H1 (cell line): ENCODE data around the gene DMBT1. TPM values are rescaled to one million over a fixed set of nuclear protein-coding genes. Genes with fewer than 3 reads are reported as not detected.

Experiments used
- CTCF ChIA-PET: fragments of 300-600 bp; sonication (Branson Sonifier 250); formaldehyde crosslinking; loops from one replicate; lab custom pipeline; 2021; ENCODE audit not compliant: partially characterized antibody; lab: Charles Lee
- POLR2A ChIA-PET: fragments of 300-600 bp; sonication (Branson Sonifier 250); formaldehyde crosslinking; loops from one replicate; lab custom pipeline; 2021; ENCODE audit warnings: inconsistent platforms; ENCODE audit not compliant: partially characterized antibody; lab: Charles Lee
- DNase-seq, 2 experiments: peaks; one replicate each; pipeline versions ENCODE4 v3.0.0 to v3.0.0-alpha.2; 2010 to 2022; ENCODE audit warnings: low spot score in 2 of 2, low read depth in 1 of 2, mixed read lengths in 1 of 2
- FAIRE-seq: peaks from 2 replicates; lab custom pipeline; 2011; peaks lifted over from hg19 to GRCh38; lab: Jason Lieb, UNC
- H2AFZ ChIP-seq: 2 replicates; pipeline ENCODE4 v1.8.1; 2012; ENCODE audit warnings: low read length, inconsistent platforms
- H2AK5ac ChIP-seq: 2 replicates; pipeline ENCODE4 v1.6.1; 2013; ENCODE audit warnings: low read depth, low read length
- H2BK120ac ChIP-seq: replicated peaks from 2 replicates; pipeline ENCODE3; 2013; ENCODE audit warnings: low read depth, low read length, inconsistent platforms
- H2BK12ac ChIP-seq: 2 replicates; pipeline ENCODE4 v1.6.1; 2013; ENCODE audit warnings: low read depth, low read length
- H2BK15ac ChIP-seq: 2 replicates; pipeline ENCODE4 v1.6.1; 2013; ENCODE audit warnings: low read length
- H2BK20ac ChIP-seq: 2 replicates; pipeline ENCODE4 v1.6.1; 2013; ENCODE audit warnings: low read length
- H2BK5ac ChIP-seq: 2 replicates; pipeline ENCODE4 v1.6.1; 2013; ENCODE audit warnings: low read depth, low read length
- H3K14ac ChIP-seq: 2 replicates; pipeline ENCODE4 v1.6.1; 2013; ENCODE audit warnings: inconsistent platforms; ENCODE audit not compliant: insufficient read length
- H3K18ac ChIP-seq: 2 replicates; pipeline ENCODE4 v1.6.1; 2013; ENCODE audit warnings: low read length; ENCODE audit errors: extremely low read depth
- H3K23ac ChIP-seq: 2 replicates; pipeline ENCODE4 v1.6.1; 2013; ENCODE audit warnings: inconsistent platforms; ENCODE audit not compliant: insufficient read length
- H3K23me2 ChIP-seq: 2 replicates; pipeline ENCODE4 v1.6.1; 2013; ENCODE audit warnings: low read depth, low read length
- H3K27ac ChIP-seq: 2 replicates; pipeline ENCODE4 v1.6.1; 2011; ENCODE audit warnings: low read depth, low read length, inconsistent platforms
- H3K27me3 ChIP-seq, 4 experiments: replicated peaks in 1 of 4; 1 replicate in 1 of 4; 2 replicates in 3 of 4; pipeline versions ENCODE4 v1.6.1 to v1.8.1; 2011 to 2013; ENCODE audit warnings: low read length in 3 of 4, mild to moderate bottlenecking in 3 of 4, inconsistent platforms in 2 of 4, mixed read lengths in 2 of 4, moderate library complexity in 1 of 4; ENCODE audit not compliant: control insufficient read depth in 3 of 4, insufficient read depth in 3 of 4; ENCODE audit errors: extremely low read depth in 1 of 4
- H3K36me3 ChIP-seq, 4 experiments: 2 replicates each; pipeline versions ENCODE4 v1.6.1 to v1.8.1; 2011 to 2013; ENCODE audit warnings: mild to moderate bottlenecking in 4 of 4, low read length in 3 of 4, moderate library complexity in 2 of 4, control low read depth in 1 of 4, inconsistent platforms in 1 of 4; ENCODE audit not compliant: insufficient read depth in 4 of 4, control insufficient read depth in 2 of 4
- H3K4ac ChIP-seq: replicated peaks from 2 replicates; pipeline ENCODE3; 2013; ENCODE audit warnings: low read length, low read depth, mixed read lengths, inconsistent platforms; ENCODE audit not compliant: insufficient read length
- H3K4me1 ChIP-seq, 4 experiments: replicated peaks in 1 of 4; 1 replicate in 1 of 4; 2 replicates in 3 of 4; pipeline versions ENCODE4 v1.6.1 to v1.8.1; 2011 to 2013; ENCODE audit warnings: low read length in 3 of 4, inconsistent platforms in 2 of 4, mixed read lengths in 1 of 4; ENCODE audit not compliant: insufficient read depth in 4 of 4, control insufficient read depth in 3 of 4
- H3K4me2 ChIP-seq, 2 experiments: 2 replicates each; pipeline versions ENCODE4 v1.6.1 to v1.8.1; 2011 to 2013; ENCODE audit warnings: low read depth in 2 of 2, low read length in 2 of 2, control low read depth in 1 of 2, inconsistent platforms in 1 of 2, mild to moderate bottlenecking in 1 of 2; ENCODE audit not compliant: insufficient read depth in 1 of 2
- H3K4me3 ChIP-seq, 4 experiments: fragments of 200-600, 300-600 bp in 1 of 4; sonication (generic), shearing (Covaris generic), sonication (Bioruptor Twin) in 1 of 4; 2 replicates each; pipeline versions ENCODE4 v1.5.1 to v1.8.1; 2011 to 2016; ENCODE audit warnings: low read length in 4 of 4, low read depth in 3 of 4, control low read depth in 2 of 4, inconsistent platforms in 2 of 4, mild to moderate bottlenecking in 2 of 4, mixed read lengths in 1 of 4, moderate library complexity in 1 of 4; ENCODE audit not compliant: insufficient read depth in 2 of 4; ENCODE audit errors: extremely low read depth in 1 of 4
- H3K56ac ChIP-seq: replicated peaks from 2 replicates; pipeline ENCODE3; 2013; ENCODE audit warnings: low read depth, mild to moderate bottlenecking, mixed read lengths, low read length, inconsistent platforms; ENCODE audit not compliant: insufficient read length
- H3K79me1 ChIP-seq: 2 replicates; pipeline ENCODE4 v1.6.1; 2013; ENCODE audit warnings: low read depth, low read length, control low read depth
- H3K79me2 ChIP-seq, 2 experiments: 2 replicates each; pipeline versions ENCODE4 v1.6.1 to v1.8.1; 2012 to 2013; ENCODE audit warnings: low read length in 2 of 2, mild to moderate bottlenecking in 2 of 2, inconsistent platforms in 1 of 2; ENCODE audit not compliant: insufficient read depth in 2 of 2, control insufficient read depth in 1 of 2
- H3K9ac ChIP-seq, 4 experiments: replicated peaks in 1 of 4; 1 replicate in 1 of 4; 2 replicates in 3 of 4; pipeline versions ENCODE4 v1.6.1 to v1.8.1; 2011 to 2013; ENCODE audit warnings: low read depth in 3 of 4, low read length in 3 of 4, control low read depth in 2 of 4, mild to moderate bottlenecking in 2 of 4, moderate library complexity in 2 of 4, inconsistent platforms in 1 of 4; ENCODE audit errors: extremely low read depth in 1 of 4
- H3K9me3 ChIP-seq, 2 experiments: 2 replicates each; pipeline versions ENCODE4 v1.6.1 to v1.8.1; 2012 to 2013; ENCODE audit warnings: mild to moderate bottlenecking in 2 of 2, moderate library complexity in 2 of 2, control low read depth in 1 of 2, inconsistent platforms in 1 of 2, low read depth in 1 of 2, low read length in 1 of 2, mixed read lengths in 1 of 2; ENCODE audit not compliant: insufficient read depth in 2 of 2
- H4K20me1 ChIP-seq, 2 experiments: replicated peaks in 1 of 2; 2 replicates each; pipeline versions ENCODE3 to v1.8.1; 2011 to 2013; ENCODE audit warnings: inconsistent platforms in 2 of 2, low read length in 2 of 2, mild to moderate bottlenecking in 1 of 2; ENCODE audit not compliant: insufficient read depth in 2 of 2, control insufficient read depth in 1 of 2
- H4K5ac ChIP-seq: 2 replicates; pipeline ENCODE4 v1.6.1; 2013; ENCODE audit warnings: low read length, low read depth, mixed read lengths, inconsistent platforms; ENCODE audit not compliant: insufficient read length
- H4K8ac ChIP-seq: 2 replicates; pipeline ENCODE4 v1.8.0; 2013; ENCODE audit warnings: mild to moderate bottlenecking, moderate library complexity, low read length, inconsistent platforms; ENCODE audit not compliant: insufficient read depth; ENCODE audit errors: extremely low read depth
- H4K91ac ChIP-seq: replicated peaks from 2 replicates; pipeline ENCODE3; 2013; ENCODE audit warnings: low read length, mixed read lengths, inconsistent platforms; ENCODE audit not compliant: insufficient read length
- CHD1 ChIP-seq: IDR thresholded peaks from 2 replicates; pipeline ENCODE4 v1.6.1; 2012; ENCODE audit warnings: low read depth, low read length, improper control_type of control experiment
- CREB1 ChIP-seq: IDR thresholded peaks from 2 replicates; pipeline ENCODE4 v1.6.1; 2012; ENCODE audit warnings: inconsistent platforms
- WGBS, 2 experiments: shearing (Covaris generic) in 1 of 2; methylation state at CpG; one replicate each; pipeline versions ENCODE4 v1.1.6 to v1.1.7; 2013 to 2015; ENCODE audit warnings: low lambda C conversion rate in 2 of 2, mixed read lengths in 2 of 2, inconsistent platforms in 1 of 2, low coverage in 1 of 2, missing lambda C conversion rate in 1 of 2; ENCODE audit not compliant: insufficient replicate concordance in 2 of 2, insufficient coverage in 1 of 2, insufficient read length in 1 of 2; ENCODE audit errors: extremely low coverage in 1 of 2, missing lambda C conversion rate in 1 of 2; 5-methylcytosine and 5-hydroxymethylcytosine counted together
- polyA plus RNA-seq, 7 experiments: library from polyadenylated mRNA; depleted of rRNA in 3 of 7; stranded (reverse) in 5 of 7; unstranded in 2 of 7; fragments of >200 nt in 5 of 7; fragments of 200-250 nt in 2 of 7; gene quantifications; 1 replicate in 5 of 7; 2 replicates in 1 of 7; 4 replicates in 1 of 7; pipeline versions ENCODE4 v1.2.1 to v1.2.3, GENCODE V29; 2011 to 2013; ENCODE audit warnings: missing spikeins in 2 of 7, mixed read lengths in 2 of 7
- total RNA-seq: library from RNA; stranded (reverse); fragmentation: NEBNext Ultra II Directional; extraction: Animal tissue kit (Norgen Biotek cat#: 25700); gene quantifications from 2 replicates; pipeline ENCODE4 v1.2.1, GENCODE V29; 2021

DMBT1 gene
- total and polyA plus RNA-seq, 2 of the 8 experiments (the other 6 are each of a cell fraction or from before 2014, with no cell fraction given) = 0.03 TPM; not detected in 1

- H3K27me3 ChIP-seq = no peaks in the 10 kb centered on the region
- no peak for DNase-seq
- H2BK5ac ChIP-seq = no peak overlapping the region
- H3K23ac ChIP-seq = no peak overlapping the region
- H3K14ac ChIP-seq = no peak overlapping the region
- H3K36me3 ChIP-seq = no peaks in the 10 kb centered on the region
- H3K27ac ChIP-seq = no peak overlapping the region
- H2BK120ac ChIP-seq = no peak overlapping the region
- no peak overlapping the region for H4K8ac ChIP-seq
- CTCF ChIA-PET = interaction anchor here (5.4 kb wide), 1 partner anchor 9 kb away, joined by 42 read pairs; no protein-coding TSS in a partner anchor
- no peaks in the 10 kb centered on the region for H3K23me2 ChIP-seq
- no peaks in the 10 kb centered on the region for H3K79me1 ChIP-seq
- H3K18ac ChIP-seq = no peak overlapping the region
- no peaks in the 10 kb centered on the region for H3K9me3 ChIP-seq
- 87% methylated on average over 7 of the region's 7 CpGs; no CpG with 5 or more reads in 1 of the 2 experiments for whole genome bisulfite sequencing, 2 experiments
- no peak overlapping the region for H3K9ac ChIP-seq
- H3K4me3 ChIP-seq = no peak overlapping the region
- H2AFZ ChIP-seq = no peak overlapping the region
- no peak overlapping the region; the same call in 1 of the 2 replicates for H2BK12ac ChIP-seq
- no peak overlapping the region for H3K4ac ChIP-seq
- no peak overlapping the region for H2BK20ac ChIP-seq
- H3K56ac ChIP-seq = no peak overlapping the region
- H4K91ac ChIP-seq = no peak overlapping the region
- H3K4me1 ChIP-seq = no peaks in the 10 kb centered on the region
- H2AK5ac ChIP-seq = no peak overlapping the region
- H2BK15ac ChIP-seq = 0 out of 2 replicates have a peak overlapping the region, but pooled peaks have one; percentile 47
- FAIRE-seq = no peak
- no peak overlapping the region for H3K4me2 ChIP-seq
- no peaks in the 10 kb centered on the region for H3K79me2 ChIP-seq
- no peak overlapping the region for H4K5ac ChIP-seq
- POLR2A ChIA-PET = no interaction called here
- no peaks in the 10 kb centered on the region for H4K20me1 ChIP-seq
- TF ChIP-seq CREB1 (no peak), CHD1 (no peak)
Observed at GRCh38 chr10:122639801-122640200, 79.2 kb downstream of the DMBT1 start.
